AG10803 (cell line): Measurements from ENCODE around the gene PLAGL2.

Experiments used
- DNase-seq: peaks from one replicate; pipeline ENCODE4 v3.0.0; 2010; ENCODE audit warnings: low read depth
- H3K4me3 ChIP-seq: 2 replicates; pipeline ENCODE4 v1.5.1; 2011; ENCODE audit warnings: mild to moderate bottlenecking, low read length, control low read depth
- CTCF ChIP-seq: conservative IDR thresholded peaks from 2 replicates; pipeline ENCODE4 v1.5.1; 2011; ENCODE audit warnings: mild to moderate bottlenecking, low read length, control low read depth, inconsistent platforms

The PLAGL2 gene

GRCh38 chr20:32153771-32154170 is 53.8 kb downstream of the PLAGL2 start:
- H3K4me3 ChIP-seq, result no peak overlapping the region
- no peak for DNase-seq
- TF ChIP-seq CTCF, result no peak

GRCh38 chr20:32153156-32153665 is 54.3 kb downstream of the PLAGL2 start:
- no peak overlapping the region for H3K4me3 ChIP-seq
- DNase-seq, result no peak
- TF ChIP-seq CTCF, result no peak

GRCh38 chr20:32152421-32153155 is 55.0 kb downstream of the PLAGL2 start:
- H3K4me3 ChIP-seq, result no peak overlapping the region
- no peak for TF ChIP-seq CTCF
- DNase-seq, result no peak

GRCh38 chr20:32150291-32150848 is 57.2 kb downstream of the PLAGL2 start:
- no peak for DNase-seq
- H3K4me3 ChIP-seq, result no peak overlapping the region
- no peak for TF ChIP-seq CTCF

GRCh38 chr20:32149566-32150170 is 57.9 kb downstream of the PLAGL2 start:
- no peak overlapping the region for H3K4me3 ChIP-seq
- no peak for DNase-seq
- no peak for TF ChIP-seq CTCF

- DNase-seq, result no peak
- H3K4me3 ChIP-seq, result no peak overlapping the region
- TF ChIP-seq CTCF, result no peak
These were observed 62.5 kb downstream of the PLAGL2 start for GRCh38 chr20:32144898-32145662.
